GM18909 (cell line): Measurements from ENCODE around the gene MYO1C.
A peak's percentile ranks its signal among the peaks of the same experiment; 100 is the strongest.

Experiments used
- ATAC-seq: cut with Tn5 transposase; IDR thresholded peaks from one replicate; pipeline ENCODE4 v1.9.1; 2021; ENCODE audit warnings: mild to moderate bottlenecking; ENCODE audit not compliant: unreplicated experiment, poor library complexity

Gene MYO1C

GRCh38 chr17:1487939-1488825 is 4.3 kb downstream of the MYO1C start:
- no peak for ATAC-seq

- ATAC-seq: no peak
Observed at GRCh38 chr17:1486802-1487695, 5.4 kb downstream of the MYO1C start.

- peak; percentile 32 for ATAC-seq
Observed at GRCh38 chr17:1485423-1486376, 6.8 kb downstream of the MYO1C start.

- ATAC-seq: peak; percentile 42
Observed at GRCh38 chr17:1484676-1485422, 7.6 kb downstream of the MYO1C start.

GRCh38 chr17:1484060-1484535 is 8.4 kb downstream of the MYO1C start:
- ATAC-seq: no peak

- no peak for ATAC-seq
Observed at GRCh38 chr17:1482680-1483079, 9.8 kb downstream of the MYO1C start.

GRCh38 chr17:1481736-1482135 is 10.8 kb downstream of the MYO1C start:
- no peak for ATAC-seq

GRCh38 chr17:1480747-1481465 is 11.6 kb downstream of the MYO1C start:
- no peak for ATAC-seq

GRCh38 chr17:1478418-1478817 is 14.1 kb downstream of the MYO1C start:
- ATAC-seq: no peak

GRCh38 chr17:1475321-1475854 is 17.1 kb downstream of the MYO1C start:
- ATAC-seq: no peak

GRCh38 chr17:1474402-1475189 is 17.9 kb downstream of the MYO1C start:
- peak; percentile 55 for ATAC-seq

GRCh38 chr17:1473841-1474240 is 18.6 kb downstream of the MYO1C start:
- no peak for ATAC-seq

- no peak for ATAC-seq
Observed at GRCh38 chr17:1473170-1473569, 19.3 kb downstream of the MYO1C start.

GRCh38 chr17:1471911-1472821 is 20.3 kb downstream of the MYO1C start:
- no peak for ATAC-seq

GRCh38 chr17:1471490-1471889 is 21.0 kb downstream of the MYO1C start:
- ATAC-seq: no peak

GRCh38 chr17:1470755-1471462 is 21.6 kb downstream of the MYO1C start:
- no peak for ATAC-seq
